A673 (cell line): Measurements from ENCODE around the gene UBXN10. TPM values are rescaled to one million over a fixed set of nuclear protein-coding genes. Genes with fewer than 3 reads are reported as not detected.

ENCODE experiments used
- BruUV-seq: library from RNA; stranded (reverse); fragments of 400-500 nt; replicated peaks from 2 replicates; lab custom pipeline; 2021; lab: Mats Ljungman, UMichigan
- CTCF ChIA-PET: fragments of 300-600 bp; sonication (Branson Sonifier 250); formaldehyde crosslinking; loops from one replicate; lab custom pipeline; 2022; ENCODE audit warnings: antibody characterized with exemption; lab: Charles Lee
- POLR2A ChIA-PET: fragments of 300-600 bp; sonication (Branson Sonifier 250); formaldehyde crosslinking; loops from one replicate; lab custom pipeline; 2022; ENCODE audit warnings: antibody characterized with exemption; ENCODE audit not compliant: low non-redundant PET; lab: Charles Lee
- DNase-seq: peaks from one replicate; pipeline ENCODE4 v3.0.0-alpha.2; 2015; ENCODE audit warnings: low spot score
- H3K27ac ChIP-seq: fragments of 200-600 bp; sonication (generic); 2 replicates; pipeline ENCODE4 v1.5.1; 2016; ENCODE audit warnings: mixed run types, low read depth, mild to moderate bottlenecking, mixed read lengths, antibody characterized with exemption, low read length; ENCODE audit not compliant: poor library complexity, severe bottlenecking
- H3K27me3 ChIP-seq: fragments of 200-600 bp; sonication (generic); replicated peaks from 2 replicates; pipeline ENCODE4 v1.6.1; 2017; ENCODE audit warnings: mixed run types, low read depth, mild to moderate bottlenecking, mixed read lengths, antibody characterized with exemption, low read length; ENCODE audit not compliant: insufficient read depth, poor library complexity
- H3K36me3 ChIP-seq: fragments of 200-600 bp; sonication (generic); 2 replicates; pipeline ENCODE4 v1.6.1; 2016; ENCODE audit warnings: mixed run types, mild to moderate bottlenecking, mixed read lengths, antibody characterized with exemption, low read length; ENCODE audit not compliant: insufficient read depth, poor library complexity, severe bottlenecking
- H3K4me1 ChIP-seq: fragments of 200-600 bp; sonication (generic); 2 replicates; pipeline ENCODE4 v1.6.1; 2017; ENCODE audit warnings: mixed run types, mild to moderate bottlenecking, mixed read lengths, antibody characterized with exemption, low read length; ENCODE audit not compliant: insufficient read depth, poor library complexity, severe bottlenecking
- H3K4me3 ChIP-seq: fragments of 200-600 bp; sonication (generic); 2 replicates; pipeline ENCODE4 v1.5.1; 2016; ENCODE audit warnings: low read depth, mixed run types, mild to moderate bottlenecking, mixed read lengths, low read length; ENCODE audit not compliant: poor library complexity, severe bottlenecking
- H3K9me3 ChIP-seq: fragments of 200-600 bp; sonication (generic); 2 replicates; pipeline ENCODE4 v1.6.1; 2016; ENCODE audit warnings: mixed run types, low read depth, mild to moderate bottlenecking, mixed read lengths, antibody characterized with exemption, low read length; ENCODE audit not compliant: poor library complexity, severe bottlenecking
- EZH2 ChIP-seq: fragments of 200-600 bp; sonication (generic); IDR thresholded peaks from 2 replicates; pipeline ENCODE4 v1.6.1; 2017; ENCODE audit warnings: borderline replicate concordance, low read depth, mild to moderate bottlenecking, mixed read lengths, antibody characterized with exemption, low read length; ENCODE audit not compliant: poor library complexity, severe bottlenecking
- intact Hi-C: fragments of 100-400 bp; cut with micrococcal nuclease; formaldehyde crosslinking; loops from one replicate; pipeline ENCODE4 v1.10.0; 2022; ENCODE audit not compliant: unreplicated experiment
- total RNA-seq: library from RNA; stranded (reverse); gene quantifications from 2 replicates; pipeline ENCODE4 v1.2.3, GENCODE V29; 2021
- TF ChIP-seq, protein P1 (sequence below): fragments of 300-800, 200-600 bp; sonication (generic); conservative IDR thresholded peaks from 2 replicates; pipeline ENCODE4 v1.5.1; 2017; ENCODE audit warnings: low read depth, mild to moderate bottlenecking, antibody characterized with exemption, low read length, moderate library complexity, mixed read lengths

Gene UBXN10
- total RNA-seq, 1 experiment from 2014 or later, result not detected

DNA sequence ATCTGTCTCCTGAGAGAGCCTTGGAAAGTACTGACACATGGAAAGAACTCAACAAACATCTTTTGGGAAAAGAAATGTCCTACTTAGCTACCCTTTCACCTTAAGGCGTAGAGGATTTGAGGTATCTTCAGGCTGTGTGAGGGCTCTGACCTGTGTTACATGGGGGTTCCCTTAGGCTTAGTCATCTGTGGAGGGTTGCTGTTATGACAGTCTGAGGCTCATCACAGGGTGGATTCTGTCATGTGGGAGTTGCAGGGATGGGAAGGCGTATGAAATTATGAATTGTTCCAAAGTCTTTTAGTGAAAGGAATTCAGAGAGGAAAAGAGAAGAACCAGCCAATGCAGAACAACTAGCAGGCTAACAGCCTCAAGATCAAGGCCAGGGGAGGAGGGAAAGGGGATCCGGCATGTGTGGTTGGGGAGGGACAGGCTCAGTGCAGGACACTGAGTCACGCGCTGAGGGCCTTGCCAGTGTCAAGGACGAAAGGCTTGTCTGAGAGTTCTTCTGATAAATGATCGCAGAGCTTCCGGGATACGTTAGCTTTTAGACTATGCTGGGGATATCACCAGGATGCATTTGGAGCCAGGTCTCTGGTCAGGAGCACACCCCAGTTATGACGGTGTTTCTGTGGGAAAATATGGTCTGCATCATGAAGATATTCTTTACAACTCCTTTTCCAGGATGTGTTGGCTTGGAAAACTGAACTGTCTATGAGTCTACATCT is 25.0 kb downstream of the UBXN10 start:
- Histone ChIP-seq H3K27me3 (peaks cover 47% of the 10 kb centered on the region), H3K4me1 (no peaks in the 10 kb centered on the region), H3K9me3 (no peaks in the 10 kb centered on the region), H3K4me3 (no peak overlapping the region), H3K27ac (no peak overlapping the region), H3K36me3 (no peaks in the 10 kb centered on the region)
- no peak for DNase-seq
- POLR2A ChIA-PET, result interaction anchor here (0.6 kb wide), 1 partner anchor 388 kb away, joined by 4 read pairs; no protein-coding TSS in a partner anchor
- no TSS peak for BruUV-seq
- intact Hi-C loops, result no loop called here
- CTCF ChIA-PET, result interaction anchor here (0.6 to 0.7 kb wide), 2 partner anchors 14 to 217 kb away, joined by 3 read pairs; no protein-coding TSS in a partner anchor
- no peak for TF ChIP-seq EZH2
- TF ChIP-seq, protein P1, sequence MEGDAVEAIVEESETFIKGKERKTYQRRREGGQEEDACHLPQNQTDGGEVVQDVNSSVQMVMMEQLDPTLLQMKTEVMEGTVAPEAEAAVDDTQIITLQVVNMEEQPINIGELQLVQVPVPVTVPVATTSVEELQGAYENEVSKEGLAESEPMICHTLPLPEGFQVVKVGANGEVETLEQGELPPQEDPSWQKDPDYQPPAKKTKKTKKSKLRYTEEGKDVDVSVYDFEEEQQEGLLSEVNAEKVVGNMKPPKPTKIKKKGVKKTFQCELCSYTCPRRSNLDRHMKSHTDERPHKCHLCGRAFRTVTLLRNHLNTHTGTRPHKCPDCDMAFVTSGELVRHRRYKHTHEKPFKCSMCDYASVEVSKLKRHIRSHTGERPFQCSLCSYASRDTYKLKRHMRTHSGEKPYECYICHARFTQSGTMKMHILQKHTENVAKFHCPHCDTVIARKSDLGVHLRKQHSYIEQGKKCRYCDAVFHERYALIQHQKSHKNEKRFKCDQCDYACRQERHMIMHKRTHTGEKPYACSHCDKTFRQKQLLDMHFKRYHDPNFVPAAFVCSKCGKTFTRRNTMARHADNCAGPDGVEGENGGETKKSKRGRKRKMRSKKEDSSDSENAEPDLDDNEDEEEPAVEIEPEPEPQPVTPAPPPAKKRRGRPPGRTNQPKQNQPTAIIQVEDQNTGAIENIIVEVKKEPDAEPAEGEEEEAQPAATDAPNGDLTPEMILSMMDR, result no peak

- H3K9me3 ChIP-seq, result no peaks in the 10 kb centered on the region
- H3K4me1 ChIP-seq, result no peaks in the 10 kb centered on the region
- POLR2A ChIA-PET, result no interaction called here
- H3K27ac ChIP-seq, result no peak overlapping the region
- no peak overlapping the region for H3K4me3 ChIP-seq
- no peak for DNase-seq
- H3K36me3 ChIP-seq, result no peaks in the 10 kb centered on the region
- intact Hi-C loops, result no loop called here
- no peak for TF ChIP-seq EZH2
- TF ChIP-seq, protein P1, result no peak
- CTCF ChIA-PET, result interaction anchor here (1.1 kb wide), 1 partner anchor 283 kb away, joined by 3 read pairs; no protein-coding TSS in a partner anchor
- H3K27me3 ChIP-seq, result peaks cover 48% of the 10 kb centered on the region
- BruUV-seq, result no TSS peak
Observed at GRCh38 chr1:20211511-20211931, 25.6 kb downstream of the UBXN10 start.

DNA sequence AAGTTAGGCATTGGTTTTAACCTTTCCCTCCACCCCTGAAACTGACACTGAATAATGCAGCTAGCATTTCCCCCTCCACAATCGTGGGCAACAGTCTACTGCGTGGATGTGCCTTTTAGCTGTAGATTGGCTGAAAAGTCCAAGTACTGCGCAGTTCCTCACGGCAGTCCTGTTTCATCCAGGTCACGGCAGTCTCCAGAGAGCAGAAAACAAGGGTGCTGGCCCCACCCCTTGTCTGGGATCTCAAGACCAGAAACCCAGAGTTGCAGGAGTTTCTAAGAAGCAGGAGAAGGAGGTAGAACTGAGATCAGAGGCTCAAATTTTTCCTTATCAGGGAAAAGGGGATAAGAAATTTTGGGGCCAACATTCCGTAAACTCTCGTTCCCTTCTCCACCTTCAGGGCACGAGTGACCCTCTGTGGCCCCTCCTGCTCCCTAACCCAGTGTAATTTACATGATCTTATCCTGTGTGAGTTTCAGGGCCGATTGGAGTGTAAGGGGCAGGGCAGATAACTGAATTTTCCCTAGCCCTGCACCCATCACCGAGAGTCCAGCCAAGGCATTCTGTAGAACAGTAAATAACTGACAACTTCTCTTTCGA is 26.3 kb downstream of the UBXN10 start:
- BruUV-seq, result no TSS peak
- POLR2A ChIA-PET, result no interaction called here
- Histone ChIP-seq H3K4me3 (no peak overlapping the region), H3K9me3 (no peaks in the 10 kb centered on the region), H3K36me3 (no peaks in the 10 kb centered on the region), H3K27ac (no peak overlapping the region), H3K4me1 (no peaks in the 10 kb centered on the region), H3K27me3 (peaks cover 48% of the 10 kb centered on the region)
- no peak for TF ChIP-seq EZH2
- TF ChIP-seq, protein P1, result no peak
- intact Hi-C loops, result no loop called here
- no peak for DNase-seq
- CTCF ChIA-PET, result interaction anchor here (0.6 to 1.1 kb wide), 6 partner anchors 26 to 1769 kb away, joined by 3 to 11 read pairs (median 9); no protein-coding TSS in a partner anchor
